ENCODE results near the gene SNX5.

SNX5 gene

GRCh38 chr20:18001131-18001921 is 32.7 kb upstream of the SNX5 start:
- no peak for TF ChIP-seq CTCF (IDR thresholded peaks at IDR 0.05; ENCODE audit: low read depth, low read length)
- peak; percentile 46 for DNase-seq (ENCODE audit: extremely low read depth, low read depth)

GRCh38 chr20:17999566-17999965 is 31.0 kb upstream of the SNX5 start:
- no peak for TF ChIP-seq CTCF (IDR thresholded peaks at IDR 0.05; ENCODE audit: low read depth, low read length)
- no peak for DNase-seq (ENCODE audit: extremely low read depth, low read depth)

GRCh38 chr20:17998446-17998845 is 29.9 kb upstream of the SNX5 start:
- TF ChIP-seq CTCF (IDR thresholded peaks at IDR 0.05; ENCODE audit: low read depth, low read length), result no peak
- no peak for DNase-seq (ENCODE audit: extremely low read depth, low read depth)

- DNase-seq (ENCODE audit: extremely low read depth, low read depth), result peak; percentile 32
- no peak; the same call in none of the 2 replicates for TF ChIP-seq CTCF (IDR thresholded peaks at IDR 0.05; ENCODE audit: low read depth, low read length)
Measured at GRCh38 chr20:17995967-17996819, 27.6 kb upstream of the SNX5 start.

GRCh38 chr20:17993546-17993945 is 25.0 kb upstream of the SNX5 start:
- no peak for TF ChIP-seq CTCF (IDR thresholded peaks at IDR 0.05; ENCODE audit: low read depth, low read length)
- DNase-seq (ENCODE audit: extremely low read depth, low read depth), result no peak

- no peak for DNase-seq (ENCODE audit: extremely low read depth, low read depth)
- TF ChIP-seq CTCF (IDR thresholded peaks at IDR 0.05; ENCODE audit: low read depth, low read length), result no peak
Measured at GRCh38 chr20:17992847-17993513, 24.4 kb upstream of the SNX5 start.

Data from AG09319 (cell line).